Karpas-422 (cell line): ENCODE data around the gene SPAG16. TPM values are rescaled to one million over a fixed set of nuclear protein-coding genes. Genes with fewer than 3 reads are reported as not detected.

Experiments used
- DNase-seq: peaks from one replicate; pipeline ENCODE4 v3.0.0-alpha.2; 2015
- H2AFZ ChIP-seq: fragments of 200-600 bp; sonication (generic); 2 replicates; pipeline ENCODE4 v1.6.1; 2014; ENCODE audit warnings: antibody characterized with exemption, low read length, mixed read lengths
- H3K27ac ChIP-seq: fragments of 200-600 bp; sonication (generic); 2 replicates; pipeline ENCODE4 v1.5.1; 2014; ENCODE audit warnings: mild to moderate bottlenecking, low read length, moderate library complexity
- H3K27me3 ChIP-seq: fragments of 200-600 bp; sonication (generic); 2 replicates; pipeline ENCODE4 v1.6.1; 2014; ENCODE audit warnings: low read length, mixed read lengths
- H3K36me3 ChIP-seq: fragments of 200-600 bp; sonication (generic); 2 replicates; pipeline ENCODE4 v1.6.1; 2014; ENCODE audit warnings: low read length, mixed read lengths; ENCODE audit not compliant: insufficient read depth
- H3K4me1 ChIP-seq: fragments of 200-600 bp; sonication (generic); 2 replicates; pipeline ENCODE4 v1.6.1; 2014; ENCODE audit warnings: mild to moderate bottlenecking, low read length, mixed read lengths
- H3K4me2 ChIP-seq: fragments of 200-600 bp; sonication (generic); 2 replicates; pipeline ENCODE4 v1.6.1; 2014; ENCODE audit warnings: low read length, low read depth, mild to moderate bottlenecking; ENCODE audit not compliant: poor library complexity, severe bottlenecking
- H3K4me3 ChIP-seq: fragments of 200-600 bp; sonication (generic); 2 replicates; pipeline ENCODE4 v1.5.1; 2014; ENCODE audit warnings: mild to moderate bottlenecking, antibody characterized with exemption, low read length, mixed read lengths
- H3K79me2 ChIP-seq: fragments of 200-600 bp; sonication (generic); 2 replicates; pipeline ENCODE4 v1.6.1; 2014; ENCODE audit warnings: mild to moderate bottlenecking, low read length, mixed read lengths
- H3K9ac ChIP-seq: fragments of 200-600 bp; sonication (generic); 2 replicates; pipeline ENCODE4 v1.6.0; 2014; ENCODE audit warnings: low read length
- H3K9me2 ChIP-seq: fragments of 200-600 bp; sonication (generic), shearing (Covaris generic); replicated peaks from 2 replicates; pipeline ENCODE4 v1.6.0; 2014; ENCODE audit warnings: mild to moderate bottlenecking, low read length, moderate library complexity; ENCODE audit not compliant: insufficient read depth
- H3K9me3 ChIP-seq: fragments of 300-700, 200-600 bp; sonication (generic); 2 replicates; pipeline ENCODE4 v1.6.1; 2014; ENCODE audit warnings: low read length, mixed read lengths
- H4K20me1 ChIP-seq: fragments of 200-600 bp; sonication (generic); 2 replicates; pipeline ENCODE4 v1.6.1; 2014; ENCODE audit warnings: mild to moderate bottlenecking, antibody characterized with exemption, low read length, low read depth; ENCODE audit not compliant: insufficient read depth
- total RNA-seq: library from RNA; depleted of rRNA; stranded (reverse); fragments of >200 nt; shearing (Covaris generic); gene quantifications from 2 replicates; pipeline ENCODE4 v1.2.3, GENCODE V29; 2014; ENCODE audit warnings: low replicate concordance

The SPAG16 gene
- total RNA-seq, 1 experiment from 2014 or later, result 67.8 TPM

GRCh38 chr2:214203744-214204289 lies 919.6 kb downstream of the SPAG16 start:
- no peak overlapping the region for H3K27ac ChIP-seq
- H2AFZ ChIP-seq, result no peak overlapping the region

GRCh38 chr2:214215107-214215506 lies 930.8 kb downstream of the SPAG16 start:
- no peak for DNase-seq
- Histone ChIP-seq H3K9me2 (no peaks in the 10 kb centered on the region), H3K4me3 (no peak overlapping the region), H3K27ac (no peak overlapping the region), H3K36me3 (no peaks in the 10 kb centered on the region), H2AFZ (no peak overlapping the region), H3K4me1 (no peaks in the 10 kb centered on the region), H3K27me3 (no peaks in the 10 kb centered on the region), H3K4me2 (no peak overlapping the region), H3K9ac (no peak overlapping the region), H3K79me2 (no peaks in the 10 kb centered on the region), H3K9me3 (peaks cover 22% of the 10 kb centered on the region), H4K20me1 (no peaks in the 10 kb centered on the region)

More at GRCh38 chr2:214203744-214204289, 919.6 kb downstream of the SPAG16 start:
- no peaks in the 10 kb centered on the region for H3K27me3 ChIP-seq
- no peak overlapping the region for H3K4me3 ChIP-seq
- H3K9ac ChIP-seq, result no peak overlapping the region
- no peaks in the 10 kb centered on the region for H3K36me3 ChIP-seq
- no peaks in the 10 kb centered on the region for H3K9me2 ChIP-seq
- no peaks in the 10 kb centered on the region for H3K4me1 ChIP-seq
- no peaks in the 10 kb centered on the region for H4K20me1 ChIP-seq
- H3K79me2 ChIP-seq, result no peaks in the 10 kb centered on the region
- H3K9me3 ChIP-seq, result peaks cover 13% of the 10 kb centered on the region
- no peak for DNase-seq
- H3K4me2 ChIP-seq, result no peak overlapping the region

GRCh38 chr2:214217136-214217535 lies 932.9 kb downstream of the SPAG16 start:
- Histone ChIP-seq H3K9me3 (peaks cover 25% of the 10 kb centered on the region), H4K20me1 (no peaks in the 10 kb centered on the region), H3K9ac (no peak overlapping the region), H3K27me3 (no peaks in the 10 kb centered on the region), H3K79me2 (no peaks in the 10 kb centered on the region), H2AFZ (no peak overlapping the region), H3K4me2 (no peak overlapping the region), H3K27ac (no peak overlapping the region), H3K4me1 (no peaks in the 10 kb centered on the region), H3K4me3 (no peak overlapping the region), H3K36me3 (no peaks in the 10 kb centered on the region), H3K9me2 (no peaks in the 10 kb centered on the region)
- DNase-seq, result no peak

- DNase-seq, result no peak
- Histone ChIP-seq H3K9ac (no peak overlapping the region), H3K4me2 (no peak overlapping the region), H3K27me3 (no peaks in the 10 kb centered on the region), H3K79me2 (no peaks in the 10 kb centered on the region), H4K20me1 (no peaks in the 10 kb centered on the region), H3K36me3 (no peaks in the 10 kb centered on the region), H3K9me2 (no peaks in the 10 kb centered on the region), H3K4me1 (no peaks in the 10 kb centered on the region), H2AFZ (no peak overlapping the region), H3K9me3 (peaks cover 25% of the 10 kb centered on the region), H3K4me3 (no peak overlapping the region), H3K27ac (no peak overlapping the region)
Observed at GRCh38 chr2:214217599-214217998, 933.3 kb downstream of the SPAG16 start.

- Histone ChIP-seq H3K27me3 (no peaks in the 10 kb centered on the region), H3K79me2 (no peaks in the 10 kb centered on the region), H3K27ac (no peak overlapping the region)
Observed at GRCh38 chr2:214220251-214220650, 936.0 kb downstream of the SPAG16 start.

GRCh38 chr2:214226061-214226460 lies 941.8 kb downstream of the SPAG16 start:
- H3K4me2 ChIP-seq, result no peak overlapping the region
- peaks cover 34% of the 10 kb centered on the region for H3K9me3 ChIP-seq
- no peaks in the 10 kb centered on the region for H3K4me1 ChIP-seq
- H4K20me1 ChIP-seq, result no peaks in the 10 kb centered on the region
- H3K27me3 ChIP-seq, result no peaks in the 10 kb centered on the region
- H3K36me3 ChIP-seq, result no peaks in the 10 kb centered on the region
- H3K79me2 ChIP-seq, result no peaks in the 10 kb centered on the region
- H3K9me2 ChIP-seq, result no peaks in the 10 kb centered on the region
- no peak overlapping the region for H3K4me3 ChIP-seq
- H3K27ac ChIP-seq, result no peak overlapping the region
- DNase-seq, result no peak
- H2AFZ ChIP-seq, result no peak overlapping the region
- no peak overlapping the region for H3K9ac ChIP-seq

More at GRCh38 chr2:214220251-214220650, 936.0 kb downstream of the SPAG16 start:
- no peak overlapping the region for H3K4me3 ChIP-seq
- H3K9ac ChIP-seq, result no peak overlapping the region
- H3K9me3 ChIP-seq, result peaks cover 27% of the 10 kb centered on the region
- H3K4me1 ChIP-seq, result no peaks in the 10 kb centered on the region
- no peaks in the 10 kb centered on the region for H4K20me1 ChIP-seq
- no peak overlapping the region for H2AFZ ChIP-seq
- H3K9me2 ChIP-seq, result no peaks in the 10 kb centered on the region
- H3K36me3 ChIP-seq, result no peaks in the 10 kb centered on the region
- no peak overlapping the region for H3K4me2 ChIP-seq
- DNase-seq, result no peak

GRCh38 chr2:214232271-214232670 lies 948.0 kb downstream of the SPAG16 start:
- Histone ChIP-seq H3K9me3 (peaks cover 23% of the 10 kb centered on the region; the same call in 1 of the 2 replicates), H3K9ac (no peak overlapping the region), H3K36me3 (no peaks in the 10 kb centered on the region), H3K4me3 (no peak overlapping the region), H3K4me1 (no peaks in the 10 kb centered on the region), H3K9me2 (no peaks in the 10 kb centered on the region), H3K27ac (no peak overlapping the region), H3K27me3 (no peaks in the 10 kb centered on the region), H2AFZ (no peak overlapping the region), H4K20me1 (no peaks in the 10 kb centered on the region), H3K4me2 (no peak overlapping the region), H3K79me2 (no peaks in the 10 kb centered on the region)
- DNase-seq, result no peak

- Histone ChIP-seq H3K4me1 (no peaks in the 10 kb centered on the region), H3K27me3 (no peaks in the 10 kb centered on the region), H3K9ac (no peak overlapping the region), H3K4me3 (no peak overlapping the region), H3K36me3 (no peaks in the 10 kb centered on the region), H2AFZ (no peak overlapping the region), H3K27ac (no peak overlapping the region), H3K4me2 (no peak overlapping the region), H3K9me2 (no peaks in the 10 kb centered on the region), H4K20me1 (no peaks in the 10 kb centered on the region), H3K79me2 (no peaks in the 10 kb centered on the region), H3K9me3 (peaks cover 19% of the 10 kb centered on the region; the same call in 1 of the 2 replicates)
- DNase-seq, result no peak
Observed at GRCh38 chr2:214233164-214233563, 948.9 kb downstream of the SPAG16 start.
